ENCODE results near the gene CHCHD10.

CHCHD10 gene

GRCh38 chr22:23772649-23773473, 5.1 kb upstream of the CHCHD10 start, which contains the start of gene MMP11:
TSS of gene MMP11 (plus strand) at chr22:23772849. CDS start at chr22:23772871, 22 bp downstream.
- no peak for DNase-seq (ENCODE audit: low spot score)

GRCh38 chr22:23772315-23772648, 4.5 kb upstream of the CHCHD10 start:
- DNase-seq (ENCODE audit: low spot score) = no peak

- DNase-seq (ENCODE audit: low spot score) = no peak
These were observed 1.7 kb upstream of the CHCHD10 start for GRCh38 chr22:23769321-23769965.

GRCh38 chr22:23767303-23767672, 484 bp downstream of the CHCHD10 start:
- DNase-seq (ENCODE audit: low spot score) = no peak

- no peak for DNase-seq (ENCODE audit: low spot score)
These were observed 2.6 kb downstream of the CHCHD10 start for GRCh38 chr22:23764899-23765881.

GRCh38 chr22:23763954-23764353, 3.8 kb downstream of the CHCHD10 start:
- DNase-seq (ENCODE audit: low spot score) = no peak

- DNase-seq (ENCODE audit: low spot score) = no peak
These were observed 4.2 kb downstream of the CHCHD10 start for GRCh38 chr22:23763579-23763945.

GRCh38 chr22:23762842-23763578, 4.8 kb downstream of the CHCHD10 start, which contains the start of gene C22orf15:
TSS of gene C22orf15 (plus strand) at chr22:23762990. CDS start at chr22:23763307, 317 bp downstream.
- no peak for DNase-seq (ENCODE audit: low spot score)

- no peak for DNase-seq (ENCODE audit: low spot score)
These were observed 7.7 kb downstream of the CHCHD10 start for GRCh38 chr22:23760056-23760455.

GRCh38 chr22:23759566-23759965, 8.2 kb downstream of the CHCHD10 start:
- DNase-seq (ENCODE audit: low spot score) = no peak

- DNase-seq (ENCODE audit: low spot score) = no peak
These were observed 10.9 kb downstream of the CHCHD10 start for GRCh38 chr22:23756891-23757290.

GRCh38 chr22:23755711-23756110, 12.1 kb downstream of the CHCHD10 start:
- DNase-seq (ENCODE audit: low spot score) = no peak

GRCh38 chr22:23754980-23755636, 12.7 kb downstream of the CHCHD10 start:
- DNase-seq (ENCODE audit: low spot score) = no peak

GRCh38 chr22:23754220-23754919, 13.4 kb downstream of the CHCHD10 start, which contains the start of gene VPREB3:
TSS of gene VPREB3 (minus strand) at chr22:23754425. CDS start at chr22:23754363, 62 bp downstream.
- no peak for DNase-seq (ENCODE audit: low spot score)

- DNase-seq (ENCODE audit: low spot score) = no peak
These were observed 14.4 kb downstream of the CHCHD10 start for GRCh38 chr22:23753385-23753784.

- DNase-seq (ENCODE audit: low spot score) = no peak
These were observed 15.0 kb downstream of the CHCHD10 start for GRCh38 chr22:23752750-23753149.

- no peak for DNase-seq (ENCODE audit: low spot score)
These were observed 15.6 kb downstream of the CHCHD10 start for GRCh38 chr22:23752090-23752691.

GRCh38 chr22:23751441-23751996, 16.3 kb downstream of the CHCHD10 start:
- peak; percentile 36 for DNase-seq (ENCODE audit: low spot score)

- peak; percentile 84 for DNase-seq (ENCODE audit: low spot score)
These were observed 16.9 kb downstream of the CHCHD10 start, which contains the start of gene ZNF70 for GRCh38 chr22:23750714-23751440. TSS of gene ZNF70 (minus strand) at chr22:23751112. CDS start at chr22:23745140, 5,972 bp downstream.
